Gastrocnemius medialis (tissue), 4 donors: ENCODE measurements around the gene MROH2A. TPM values are rescaled to one million over a fixed set of nuclear protein-coding genes. Genes with fewer than 3 reads are reported as not detected.

ENCODE experiments used
- ATAC-seq, 2 donors: fragments of 150-250 bp; one replicate each; pipeline ENCODE4 v1.9.1; 2016
- DNase-seq, 2 donors: peaks; one replicate each; pipeline ENCODE4 v3.0.0-alpha.2; 2019
- H3K27ac ChIP-seq, 4 donors: fragments of 200-600 bp; sonication (generic); 1 replicate in 1 of 4; 2 replicates in 3 of 4; pipeline ENCODE4 v1.5.1; 2016 to 2018; ENCODE audit warnings: mild to moderate bottlenecking in 2 of 4, moderate library complexity in 1 of 4
- H3K27me3 ChIP-seq, 3 donors: fragments of 200-600 bp; sonication (generic) in 2 of 3; 1 replicate in 1 of 3; 2 replicates in 2 of 3; pipeline versions ENCODE4 v1.5.1 to v1.6.0; 2016 to 2019; ENCODE audit warnings: mild to moderate bottlenecking in 1 of 3, moderate library complexity in 1 of 3
- H3K36me3 ChIP-seq, 2 donors: fragments of 200-600 bp; sonication (generic) in 1 of 2; one replicate each; pipeline ENCODE4 v1.5.1; 2017 to 2018
- H3K4me1 ChIP-seq, 2 donors: fragments of 200-600 bp; sonication (generic) in 1 of 2; one replicate each; pipeline ENCODE4 v1.5.1; 2016 to 2017; ENCODE audit warnings: mild to moderate bottlenecking in 2 of 2
- H3K4me3 ChIP-seq, 4 donors: fragments of 200-600 bp; sonication (generic) in 3 of 4; 1 replicate in 1 of 4; 2 replicates in 3 of 4; pipeline ENCODE4 v1.5.1; 2016 to 2019; ENCODE audit warnings: mild to moderate bottlenecking in 2 of 4
- H3K9me3 ChIP-seq, 3 donors: fragments of 200-600 bp; sonication (generic) in 2 of 3; 1 replicate in 1 of 3; 2 replicates in 2 of 3; pipeline ENCODE4 v1.5.1; 2016 to 2019
- POLR2A ChIP-seq, 2 donors: fragments of 450-650 bp; IDR thresholded peaks; one replicate each; pipeline ENCODE4 v1.6.1; 2017; ENCODE audit warnings: antibody characterized with exemption in 2 of 2, mild to moderate bottlenecking in 2 of 2, moderate library complexity in 2 of 2
- in situ Hi-C, 4 donors: fragments of 200-750 bp; cut with MboI; loops; one replicate each; pipeline versions ENCODE4 v1.15.0 to v1.8.0; 2017; ENCODE audit warnings: low sequenced_read_pairs in 4 of 4
- intact Hi-C: fragments of 100-400 bp; cut with DNase I; formaldehyde crosslinking; loops from one replicate; pipeline ENCODE4 v1.15.1; 2023; ENCODE audit warnings: low total_unique reads
- total RNA-seq, 4 donors: library from RNA; depleted of rRNA; stranded (reverse); fragments of >200 nt; gene quantifications; one replicate each; pipeline versions ENCODE4 v1.1.0 to v1.2.3, GENCODE V29; 2016
- TF ChIP-seq, protein P1 (sequence below), 5 experiments: fragments of 450-650 bp in 3 of 5; fragments of 200-600 bp in 2 of 5; sonication (generic) in 2 of 5; IDR thresholded peaks in 4 of 5; conservative IDR thresholded peaks in 1 of 5; 1 replicate in 4 of 5; 2 replicates in 1 of 5; pipeline ENCODE4 v1.5.1; 2016 to 2019; ENCODE audit warnings: antibody characterized with exemption in 5 of 5, mild to moderate bottlenecking in 3 of 5, moderate library complexity in 3 of 5

Gene MROH2A
- total RNA-seq, 4 donors from 2014 or later = not detected

DNA sequence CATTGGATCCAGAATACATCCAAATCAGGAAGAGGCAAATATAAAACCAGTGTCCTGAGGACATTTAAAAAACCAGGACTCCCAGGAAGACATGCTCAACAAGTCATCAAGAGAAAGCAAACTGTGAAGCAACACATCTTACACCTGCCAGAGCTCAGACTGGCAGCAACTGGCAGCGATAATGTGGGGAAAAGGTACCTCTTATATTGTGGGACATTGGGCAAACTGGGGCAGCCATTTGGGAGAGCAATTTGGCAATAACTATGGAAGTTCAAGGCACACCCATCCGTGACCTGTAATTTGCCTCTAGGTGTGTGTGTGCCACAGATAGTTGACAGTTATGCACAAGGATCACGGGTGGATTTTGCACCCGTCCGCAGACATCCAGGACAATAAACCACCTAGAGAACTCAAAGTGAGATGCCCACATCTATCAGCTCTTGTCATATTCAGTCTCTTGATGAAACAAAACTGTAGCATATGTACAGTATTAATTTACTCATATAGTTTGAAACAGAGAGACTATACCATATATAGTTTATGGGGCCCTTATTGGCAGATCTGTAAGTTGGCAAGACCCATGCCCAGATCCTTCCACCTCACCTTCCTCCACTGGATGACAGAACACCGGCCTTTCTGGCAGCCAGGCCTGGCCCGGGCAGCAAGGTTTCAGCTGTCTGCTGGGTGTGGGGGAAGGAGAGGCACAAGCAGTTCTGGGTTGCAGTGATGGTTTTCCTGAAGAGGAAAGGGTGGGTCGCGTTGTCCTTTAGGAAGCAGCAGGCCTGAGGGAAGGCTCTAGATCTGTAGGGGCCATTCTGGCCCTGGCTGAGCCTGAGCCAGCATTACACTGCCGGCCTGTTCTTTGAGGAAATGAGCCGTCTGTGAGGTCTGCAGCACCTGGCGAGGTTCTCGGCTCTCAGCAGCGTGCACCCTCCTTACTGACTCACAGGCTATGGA, 57.4 kb downstream of the MROH2A start:
- H3K27ac ChIP-seq = no peak overlapping the region
- in situ Hi-C loops (no loop called here), intact Hi-C loops (no loop called here)
- DNase-seq (no peak), ATAC-seq (no peak)
- no peaks in the 10 kb centered on the region for H3K9me3 ChIP-seq
- H3K27me3 ChIP-seq = no peaks in the 10 kb centered on the region
- H3K4me1 ChIP-seq = no peaks in the 10 kb centered on the region
- H3K36me3 ChIP-seq = no peaks in the 10 kb centered on the region
- TF ChIP-seq POLR2A (IDR thresholded peaks at IDR 0.05) = no peak
- TF ChIP-seq, protein P1, sequence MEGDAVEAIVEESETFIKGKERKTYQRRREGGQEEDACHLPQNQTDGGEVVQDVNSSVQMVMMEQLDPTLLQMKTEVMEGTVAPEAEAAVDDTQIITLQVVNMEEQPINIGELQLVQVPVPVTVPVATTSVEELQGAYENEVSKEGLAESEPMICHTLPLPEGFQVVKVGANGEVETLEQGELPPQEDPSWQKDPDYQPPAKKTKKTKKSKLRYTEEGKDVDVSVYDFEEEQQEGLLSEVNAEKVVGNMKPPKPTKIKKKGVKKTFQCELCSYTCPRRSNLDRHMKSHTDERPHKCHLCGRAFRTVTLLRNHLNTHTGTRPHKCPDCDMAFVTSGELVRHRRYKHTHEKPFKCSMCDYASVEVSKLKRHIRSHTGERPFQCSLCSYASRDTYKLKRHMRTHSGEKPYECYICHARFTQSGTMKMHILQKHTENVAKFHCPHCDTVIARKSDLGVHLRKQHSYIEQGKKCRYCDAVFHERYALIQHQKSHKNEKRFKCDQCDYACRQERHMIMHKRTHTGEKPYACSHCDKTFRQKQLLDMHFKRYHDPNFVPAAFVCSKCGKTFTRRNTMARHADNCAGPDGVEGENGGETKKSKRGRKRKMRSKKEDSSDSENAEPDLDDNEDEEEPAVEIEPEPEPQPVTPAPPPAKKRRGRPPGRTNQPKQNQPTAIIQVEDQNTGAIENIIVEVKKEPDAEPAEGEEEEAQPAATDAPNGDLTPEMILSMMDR (IDR thresholded peaks at IDR 0.05 in 4 of 5, conservative IDR thresholded peaks at IDR 0.05 in 1 of 5) = no peak
- H3K4me3 ChIP-seq = no peak overlapping the region

DNA sequence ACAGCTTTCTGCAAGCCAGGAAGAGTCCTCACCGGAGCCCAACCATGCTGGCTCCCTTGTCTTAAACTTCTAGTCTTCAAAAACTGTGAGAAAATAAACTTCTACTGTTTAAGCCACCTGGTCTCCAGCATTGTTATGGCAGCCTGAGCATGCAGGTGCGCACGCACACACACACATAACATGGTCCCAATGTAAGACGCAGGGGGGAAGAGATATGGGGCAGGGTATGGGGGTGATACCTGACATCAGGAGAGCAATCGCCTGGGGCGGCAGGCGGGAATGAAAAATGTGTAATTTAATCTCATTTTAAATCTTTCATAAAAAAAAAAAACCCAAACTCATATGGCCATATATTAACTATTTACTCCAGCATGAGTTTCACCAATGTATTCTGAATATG, 58.2 kb downstream of the MROH2A start:
- Histone ChIP-seq H3K4me3 (no peak overlapping the region), H3K27ac (no peak overlapping the region), H3K4me1 (no peaks in the 10 kb centered on the region), H3K9me3 (no peaks in the 10 kb centered on the region), H3K36me3 (no peaks in the 10 kb centered on the region), H3K27me3 (no peaks in the 10 kb centered on the region)
- TF ChIP-seq, protein P1 (IDR thresholded peaks at IDR 0.05 in 4 of 5, conservative IDR thresholded peaks at IDR 0.05 in 1 of 5) = no peak
- intact Hi-C loops (no loop called here), in situ Hi-C loops (no loop called here)
- DNase-seq (no peak), ATAC-seq (no peak)

- in situ Hi-C loops = no loop called here
- H3K36me3 ChIP-seq = no peaks in the 10 kb centered on the region
These were observed 59.6 kb downstream of the MROH2A start for GRCh38 chr2:233837694-233838229.

GRCh38 chr2:233838251-233838650, 60.1 kb downstream of the MROH2A start:
- Histone ChIP-seq H3K4me1 (no peaks in the 10 kb centered on the region), H3K9me3 (no peaks in the 10 kb centered on the region), H3K36me3 (no peaks in the 10 kb centered on the region), H3K27ac (no peak overlapping the region), H3K4me3 (no peak overlapping the region), H3K27me3 (no peaks in the 10 kb centered on the region)
- DNase-seq (no peak), ATAC-seq (no peak)
- TF ChIP-seq POLR2A (IDR thresholded peaks at IDR 0.05) = no peak
- TF ChIP-seq, protein P1 (IDR thresholded peaks at IDR 0.05 in 4 of 5, conservative IDR thresholded peaks at IDR 0.05 in 1 of 5) = no peak
- in situ Hi-C loops = no loop called here
- intact Hi-C loops = no loop called here

More at GRCh38 chr2:233837694-233838229, 59.6 kb downstream of the MROH2A start:
- Histone ChIP-seq H3K4me1 (no peaks in the 10 kb centered on the region), H3K27ac (no peak overlapping the region), H3K27me3 (no peaks in the 10 kb centered on the region), H3K4me3 (no peak overlapping the region), H3K9me3 (no peaks in the 10 kb centered on the region)
- DNase-seq (no peak), ATAC-seq (no peak)
- intact Hi-C loops = no loop called here
- TF ChIP-seq POLR2A (IDR thresholded peaks at IDR 0.05) = no peak
- TF ChIP-seq, protein P1 (IDR thresholded peaks at IDR 0.05 in 4 of 5, conservative IDR thresholded peaks at IDR 0.05 in 1 of 5) = no peak
